Activated CD4-positive, alpha-beta T cell treated with anti-CD3 and anti-CD28 coated beads for 36 hours (primary cell): ENCODE data around the gene PLD1. TPM values are rescaled to one million over a fixed set of nuclear protein-coding genes. Genes with fewer than 3 reads are reported as not detected.

Experiments
- ATAC-seq: fragments of 200-7000 bp; cut with Tn5 transposase; one replicate; pipeline ENCODE4 v1.10.0; 2021; ENCODE audit warnings: mild to moderate bottlenecking, moderate library complexity
- CTCF ChIA-PET: fragments of 350-600 bp; sonication (Branson Sonifier 250); formaldehyde crosslinking; loops from one replicate; lab custom pipeline; 2021; ENCODE audit warnings: antibody characterized with exemption; lab: Charles Lee
- POLR2A ChIA-PET: fragments of 350-600 bp; sonication (Branson Sonifier 250); formaldehyde crosslinking; loops from one replicate; lab custom pipeline; 2021; ENCODE audit warnings: antibody characterized with exemption, inconsistent platforms; lab: Charles Lee
- DNase-seq: peaks from one replicate; pipeline ENCODE4 v3.0.0-alpha.2; 2020
- H3K27ac Mint-ChIP-seq: one replicate; pipeline ENCODE4 v1.8.0; 2021; ENCODE audit warnings: mixed read lengths
- H3K27me3 Mint-ChIP-seq: one replicate; pipeline ENCODE4 v1.8.0; 2021; ENCODE audit warnings: mixed read lengths
- H3K36me3 Mint-ChIP-seq: one replicate; pipeline ENCODE4 v1.8.0; 2021; ENCODE audit warnings: low read depth, mixed read lengths
- H3K4me1 Mint-ChIP-seq: one replicate; pipeline ENCODE4 v1.8.0; 2021; ENCODE audit warnings: mixed read lengths
- H3K4me3 Mint-ChIP-seq: one replicate; pipeline ENCODE4 v1.8.0; 2021; ENCODE audit warnings: mild to moderate bottlenecking, moderate library complexity, mixed read lengths
- H3K9me3 Mint-ChIP-seq: one replicate; pipeline ENCODE4 v1.8.0; 2021; ENCODE audit warnings: low read depth, mixed read lengths
- intact Hi-C, 2 experiments: fragments of 100-400 bp; cut with DNase I in 1 of 2; cut with micrococcal nuclease in 1 of 2; formaldehyde crosslinking; loops; one replicate each; pipeline versions ENCODE4 v1.14.2 to v1.15.1; 2022 to 2024; cut with DNase I, micrococcal nuclease
- total RNA-seq, 2 experiments: library from RNA; stranded (reverse); gene quantifications; one replicate each; pipeline ENCODE4 v1.2.3, GENCODE V29; 2021

Gene PLD1
- total RNA-seq, 2 experiments from 2014 or later: 1.1 to 1.2 TPM

GRCh38 chr3:171673951-171674350 lies 136.3 kb downstream of the PLD1 start:
- ATAC-seq (no peak), DNase-seq (no peak)
- Mint-ChIP-seq H3K4me3 (no peak overlapping the region), H3K4me1 (no peaks in the 10 kb centered on the region), H3K36me3 (no peaks in the 10 kb centered on the region), H3K27me3 (no peaks in the 10 kb centered on the region), H3K27ac (no peak overlapping the region), H3K9me3 (no peaks in the 10 kb centered on the region)
- ChIA-PET POLR2A (no interaction called here), CTCF (no interaction called here)
- intact Hi-C loops: no loop called here

- no peaks in the 10 kb centered on the region for H3K27me3 Mint-ChIP-seq
- POLR2A ChIA-PET: no interaction called here
Measured at GRCh38 chr3:171672538-171672937, 137.7 kb downstream of the PLD1 start.

GRCh38 chr3:171672124-171672523 lies 138.2 kb downstream of the PLD1 start:
- H3K9me3 Mint-ChIP-seq: no peaks in the 10 kb centered on the region
- no peaks in the 10 kb centered on the region for H3K4me1 Mint-ChIP-seq
- ChIA-PET CTCF (interaction anchor here (0.6 kb wide), 1 partner anchor 512 kb away, joined by 3 read pairs; no protein-coding TSS in a partner anchor), POLR2A (no interaction called here)
- no peak overlapping the region for H3K4me3 Mint-ChIP-seq
- intact Hi-C loops: no loop called here
- ATAC-seq (no peak), DNase-seq (no peak)
- no peak overlapping the region for H3K27ac Mint-ChIP-seq
- no peaks in the 10 kb centered on the region for H3K36me3 Mint-ChIP-seq
- no peaks in the 10 kb centered on the region for H3K27me3 Mint-ChIP-seq

More at GRCh38 chr3:171672538-171672937, 137.7 kb downstream of the PLD1 start:
- Mint-ChIP-seq H3K27ac (no peak overlapping the region), H3K4me3 (no peak overlapping the region), H3K36me3 (no peaks in the 10 kb centered on the region), H3K9me3 (no peaks in the 10 kb centered on the region), H3K4me1 (no peaks in the 10 kb centered on the region)
- no peak for ATAC-seq
- CTCF ChIA-PET: interaction anchor here (0.6 kb wide), 2 partner anchors 413 to 512 kb away, joined by 3 to 5 read pairs; no protein-coding TSS in a partner anchor
- intact Hi-C loops: no loop called here
- no peak for DNase-seq

GRCh38 chr3:171671709-171672108 lies 138.6 kb downstream of the PLD1 start:
- POLR2A ChIA-PET: no interaction called here
- CTCF ChIA-PET: no interaction called here
- H3K9me3 Mint-ChIP-seq: no peaks in the 10 kb centered on the region
- intact Hi-C loops: no loop called here
- no peaks in the 10 kb centered on the region for H3K36me3 Mint-ChIP-seq
- H3K27me3 Mint-ChIP-seq: no peaks in the 10 kb centered on the region
- ATAC-seq (no peak), DNase-seq (no peak)
- no peak overlapping the region for H3K27ac Mint-ChIP-seq
- no peaks in the 10 kb centered on the region for H3K4me1 Mint-ChIP-seq
- no peak overlapping the region for H3K4me3 Mint-ChIP-seq

- POLR2A ChIA-PET: no interaction called here
- no peak overlapping the region for H3K4me3 Mint-ChIP-seq
- no peak overlapping the region for H3K27ac Mint-ChIP-seq
- no peaks in the 10 kb centered on the region for H3K9me3 Mint-ChIP-seq
- ATAC-seq (no peak), DNase-seq (no peak)
- CTCF ChIA-PET: interaction anchor here (0.5 kb wide), 1 partner anchor 320 kb away, joined by 3 read pairs; no protein-coding TSS in a partner anchor
- intact Hi-C loops: no loop called here
- no peaks in the 10 kb centered on the region for H3K4me1 Mint-ChIP-seq
- peaks cover 13% of the 10 kb centered on the region for H3K27me3 Mint-ChIP-seq
- no peaks in the 10 kb centered on the region for H3K36me3 Mint-ChIP-seq
Measured at GRCh38 chr3:171666516-171666915, 143.8 kb downstream of the PLD1 start.

GRCh38 chr3:171663805-171664204 lies 146.5 kb downstream of the PLD1 start:
- CTCF ChIA-PET: no interaction called here
- POLR2A ChIA-PET: no interaction called here
- Mint-ChIP-seq H3K4me3 (no peak overlapping the region), H3K27me3 (peaks cover 14% of the 10 kb centered on the region), H3K9me3 (no peaks in the 10 kb centered on the region), H3K4me1 (no peaks in the 10 kb centered on the region), H3K27ac (no peak overlapping the region), H3K36me3 (no peaks in the 10 kb centered on the region)
- ATAC-seq: no peak
- intact Hi-C loops: no loop called here
- DNase-seq: no peak

- ATAC-seq: no peak
- intact Hi-C loops: no loop called here
- POLR2A ChIA-PET: no interaction called here
- Mint-ChIP-seq H3K27ac (no peak overlapping the region), H3K4me1 (no peaks in the 10 kb centered on the region), H3K4me3 (no peak overlapping the region), H3K27me3 (peaks cover 14% of the 10 kb centered on the region), H3K36me3 (no peaks in the 10 kb centered on the region), H3K9me3 (no peaks in the 10 kb centered on the region)
- CTCF ChIA-PET: interaction anchor here (1.1 kb wide), 1 partner anchor 111 kb away, joined by 3 read pairs; no protein-coding TSS in a partner anchor
- DNase-seq: no peak
Measured at GRCh38 chr3:171661484-171661883, 148.8 kb downstream of the PLD1 start.

- intact Hi-C loops: no loop called here
- Mint-ChIP-seq H3K9me3 (no peaks in the 10 kb centered on the region), H3K36me3 (no peaks in the 10 kb centered on the region), H3K4me1 (no peaks in the 10 kb centered on the region), H3K4me3 (no peak overlapping the region), H3K27me3 (peaks cover 11% of the 10 kb centered on the region), H3K27ac (no peak overlapping the region)
- ATAC-seq (no peak), DNase-seq (no peak)
- ChIA-PET CTCF (interaction anchor here (0.6 to 1.3 kb wide), 4 partner anchors 14 to 1051 kb away, joined by 3 to 5 read pairs (median 3); partner anchors contain the start of gene NCEH1), POLR2A (interaction anchor here (0.5 kb wide), 1 partner anchor 966 kb away, joined by 3 read pairs; no protein-coding TSS in a partner anchor)
Measured at GRCh38 chr3:171660188-171660587, 150.1 kb downstream of the PLD1 start.

GRCh38 chr3:171658841-171659240 lies 151.4 kb downstream of the PLD1 start:
- ATAC-seq (no peak), DNase-seq (no peak)
- no peaks in the 10 kb centered on the region for H3K4me1 Mint-ChIP-seq
- no peaks in the 10 kb centered on the region for H3K9me3 Mint-ChIP-seq
- H3K4me3 Mint-ChIP-seq: no peak overlapping the region
- intact Hi-C loops: no loop called here
- peaks cover 8% of the 10 kb centered on the region for H3K27me3 Mint-ChIP-seq
- H3K36me3 Mint-ChIP-seq: no peaks in the 10 kb centered on the region
- ChIA-PET CTCF (interaction anchor here (0.5 to 1.4 kb wide), 2 partner anchors 12 to 114 kb away, joined by 3 read pairs; no protein-coding TSS in a partner anchor), POLR2A (no interaction called here)
- H3K27ac Mint-ChIP-seq: no peak overlapping the region

- ChIA-PET POLR2A (interaction anchor here (0.6 kb wide), 1 partner anchor 59 kb away, joined by 5 read pairs; no protein-coding TSS in a partner anchor), CTCF (interaction anchor here (1.8 kb wide), 1 partner anchor 11 kb away, joined by 5 read pairs; no protein-coding TSS in a partner anchor)
- ATAC-seq: no peak
- Mint-ChIP-seq H3K9me3 (no peaks in the 10 kb centered on the region), H3K36me3 (no peaks in the 10 kb centered on the region), H3K27me3 (no peaks in the 10 kb centered on the region), H3K4me3 (no peak overlapping the region), H3K4me1 (no peaks in the 10 kb centered on the region), H3K27ac (no peak overlapping the region)
- intact Hi-C loops: no loop called here
- no peak for DNase-seq
Measured at GRCh38 chr3:171654809-171655208, 155.5 kb downstream of the PLD1 start.

- Mint-ChIP-seq H3K27ac (no peak overlapping the region), H3K4me3 (no peak overlapping the region), H3K9me3 (no peaks in the 10 kb centered on the region), H3K27me3 (no peaks in the 10 kb centered on the region), H3K36me3 (no peaks in the 10 kb centered on the region), H3K4me1 (no peaks in the 10 kb centered on the region)
- intact Hi-C loops: no loop called here
- ChIA-PET CTCF (interaction anchor here (1.8 kb wide), 1 partner anchor 10 kb away, joined by 5 read pairs; no protein-coding TSS in a partner anchor), POLR2A (interaction anchor here (0.6 kb wide), 1 partner anchor 58 kb away, joined by 5 read pairs; no protein-coding TSS in a partner anchor)
- no peak for ATAC-seq
- DNase-seq: no peak
Measured at GRCh38 chr3:171654326-171654725, 156.0 kb downstream of the PLD1 start.

- Mint-ChIP-seq H3K27ac (no peak overlapping the region), H3K27me3 (no peaks in the 10 kb centered on the region), H3K9me3 (no peaks in the 10 kb centered on the region), H3K4me3 (no peak overlapping the region), H3K36me3 (no peaks in the 10 kb centered on the region), H3K4me1 (no peaks in the 10 kb centered on the region)
- DNase-seq: no peak
- intact Hi-C loops: no loop called here
- POLR2A ChIA-PET: no interaction called here
- CTCF ChIA-PET: interaction anchor here (1.8 kb wide), 1 partner anchor 10 kb away, joined by 5 read pairs; no protein-coding TSS in a partner anchor
- no peak for ATAC-seq
Measured at GRCh38 chr3:171653701-171654100, 156.6 kb downstream of the PLD1 start.
